ENCODE results near the gene IQSEC3.

Gene IQSEC3

GRCh38 chr12:78981-79380, 12.4 kb downstream of the IQSEC3 start:
- DNase-seq (ENCODE audit: low read depth in 2 of 2) = no peak

- no peak for DNase-seq (ENCODE audit: low read depth in 2 of 2)
Observed at GRCh38 chr12:80681-81190, 14.2 kb downstream of the IQSEC3 start.

- DNase-seq (ENCODE audit: low read depth in 2 of 2) = no peak
Observed at GRCh38 chr12:82740-83139, 16.2 kb downstream of the IQSEC3 start.

GRCh38 chr12:84056-84455, 17.5 kb downstream of the IQSEC3 start:
- DNase-seq (ENCODE audit: low read depth in 2 of 2) = no peak

GRCh38 chr12:85191-85666, 18.7 kb downstream of the IQSEC3 start:
- no peak for DNase-seq (ENCODE audit: low read depth in 2 of 2)

- no peak for DNase-seq (ENCODE audit: low read depth in 2 of 2)
Observed at GRCh38 chr12:87315-87714, 20.7 kb downstream of the IQSEC3 start.

- no peak for DNase-seq (ENCODE audit: low read depth in 2 of 2)
Observed at GRCh38 chr12:87856-88255, 21.3 kb downstream of the IQSEC3 start.

GRCh38 chr12:89653-90052, 23.1 kb downstream of the IQSEC3 start:
- DNase-seq (ENCODE audit: low read depth in 2 of 2) = no peak

- no peak for DNase-seq (ENCODE audit: low read depth in 2 of 2)
Observed at GRCh38 chr12:91213-91612, 24.6 kb downstream of the IQSEC3 start.

GRCh38 chr12:93266-94005, 26.9 kb downstream of the IQSEC3 start:
- no peak for DNase-seq (ENCODE audit: low read depth in 2 of 2)

- DNase-seq (ENCODE audit: low read depth in 2 of 2) = no peak
Observed at GRCh38 chr12:96543-96942, 30.0 kb downstream of the IQSEC3 start.

- no peak for DNase-seq (ENCODE audit: low read depth in 2 of 2)
Observed at GRCh38 chr12:98924-99352, 32.4 kb downstream of the IQSEC3 start.

- no peak for DNase-seq (ENCODE audit: low read depth in 2 of 2)
Observed at GRCh38 chr12:99605-100004, 33.0 kb downstream of the IQSEC3 start.

GRCh38 chr12:101969-102878, 35.7 kb downstream of the IQSEC3 start:
- DNase-seq (ENCODE audit: low read depth in 2 of 2) = no peak

GRCh38 chr12:102879-103168, 36.3 kb downstream of the IQSEC3 start:
- DNase-seq (ENCODE audit: low read depth in 2 of 2) = no peak

GRCh38 chr12:103169-103981, 36.8 kb downstream of the IQSEC3 start:
- DNase-seq (ENCODE audit: low read depth in 2 of 2) = no peak

- peak in 1 of 2 donors; percentile 30 for DNase-seq (ENCODE audit: low read depth in 2 of 2)
Observed at GRCh38 chr12:104551-105081, 38.0 kb downstream of the IQSEC3 start.

GRCh38 chr12:105696-106095, 39.1 kb downstream of the IQSEC3 start:
- DNase-seq (ENCODE audit: low read depth in 2 of 2) = no peak

- DNase-seq (ENCODE audit: low read depth in 2 of 2) = no peak
Observed at GRCh38 chr12:106118-106591, 39.6 kb downstream of the IQSEC3 start.

GRCh38 chr12:108594-108993, 42.0 kb downstream of the IQSEC3 start:
- no peak for DNase-seq (ENCODE audit: low read depth in 2 of 2)

- no peak for DNase-seq (ENCODE audit: low read depth in 2 of 2)
Observed at GRCh38 chr12:109446-109845, 42.9 kb downstream of the IQSEC3 start.

- no peak for DNase-seq (ENCODE audit: low read depth in 2 of 2)
Observed at GRCh38 chr12:109872-110271, 43.3 kb downstream of the IQSEC3 start.
